OCI-LY1 (cell line): ENCODE results near the gene GCLM.
A peak's percentile ranks its signal among the peaks of the same experiment; 100 is the strongest.

Source experiments
- EZH2 ChIP-seq: fragments of 200-600 bp; sonication (generic), shearing (Covaris generic); IDR thresholded peaks from 2 replicates; pipeline ENCODE4 v1.8.0; 2017; ENCODE audit warnings: borderline replicate concordance, mixed run types, mild to moderate bottlenecking, antibody characterized with exemption, low read length, moderate library complexity, mixed read lengths
- TF ChIP-seq, protein P1 (sequence below): fragments of 200-600 bp; sonication (generic), shearing (Covaris generic); IDR thresholded peaks from 2 replicates; pipeline ENCODE4 v1.5.1; 2017; ENCODE audit warnings: mild to moderate bottlenecking, antibody characterized with exemption, low read length, moderate library complexity, mixed read lengths

- TF ChIP-seq, protein P1, sequence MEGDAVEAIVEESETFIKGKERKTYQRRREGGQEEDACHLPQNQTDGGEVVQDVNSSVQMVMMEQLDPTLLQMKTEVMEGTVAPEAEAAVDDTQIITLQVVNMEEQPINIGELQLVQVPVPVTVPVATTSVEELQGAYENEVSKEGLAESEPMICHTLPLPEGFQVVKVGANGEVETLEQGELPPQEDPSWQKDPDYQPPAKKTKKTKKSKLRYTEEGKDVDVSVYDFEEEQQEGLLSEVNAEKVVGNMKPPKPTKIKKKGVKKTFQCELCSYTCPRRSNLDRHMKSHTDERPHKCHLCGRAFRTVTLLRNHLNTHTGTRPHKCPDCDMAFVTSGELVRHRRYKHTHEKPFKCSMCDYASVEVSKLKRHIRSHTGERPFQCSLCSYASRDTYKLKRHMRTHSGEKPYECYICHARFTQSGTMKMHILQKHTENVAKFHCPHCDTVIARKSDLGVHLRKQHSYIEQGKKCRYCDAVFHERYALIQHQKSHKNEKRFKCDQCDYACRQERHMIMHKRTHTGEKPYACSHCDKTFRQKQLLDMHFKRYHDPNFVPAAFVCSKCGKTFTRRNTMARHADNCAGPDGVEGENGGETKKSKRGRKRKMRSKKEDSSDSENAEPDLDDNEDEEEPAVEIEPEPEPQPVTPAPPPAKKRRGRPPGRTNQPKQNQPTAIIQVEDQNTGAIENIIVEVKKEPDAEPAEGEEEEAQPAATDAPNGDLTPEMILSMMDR: peak; percentile 71
- no peak for TF ChIP-seq EZH2
Measured at GRCh38 chr1:93909146-93910050, at the start of gene GCLM.
